Calu3 (cell line): ENCODE measurements around the gene CEP131. TPM values are rescaled to one million over a fixed set of nuclear protein-coding genes. Genes with fewer than 3 reads are reported as not detected.

Experiments used
- BruUV-seq: library from RNA; stranded (reverse); fragments of 400-500 nt; replicated peaks from 2 replicates; lab custom pipeline; 2021; lab: Mats Ljungman, UMichigan
- CTCF ChIA-PET: fragments of 300-600 bp; sonication (Branson Sonifier 250); formaldehyde crosslinking; loops from one replicate; lab custom pipeline; 2022; ENCODE audit warnings: antibody characterized with exemption; lab: Charles Lee
- DNase-seq: peaks from one replicate; pipeline ENCODE4 v3.0.0; 2022
- H3K27ac Mint-ChIP-seq: one replicate; pipeline ENCODE4 v1.8.0; 2022; ENCODE audit warnings: mixed read lengths; ENCODE audit not compliant: unreplicated experiment
- H3K27me3 Mint-ChIP-seq: one replicate; pipeline ENCODE4 v1.8.0; 2022; ENCODE audit warnings: mixed read lengths; ENCODE audit not compliant: unreplicated experiment
- H3K36me3 Mint-ChIP-seq: one replicate; pipeline ENCODE4 v1.8.0; 2022; ENCODE audit warnings: mild to moderate bottlenecking, moderate library complexity, mixed read lengths; ENCODE audit not compliant: insufficient read depth, unreplicated experiment
- H3K4me1 Mint-ChIP-seq: one replicate; pipeline ENCODE4 v1.8.0; 2022; ENCODE audit warnings: mild to moderate bottlenecking, low read depth, mixed read lengths; ENCODE audit not compliant: unreplicated experiment
- H3K4me3 Mint-ChIP-seq: one replicate; pipeline ENCODE4 v1.8.0; 2022; ENCODE audit warnings: mild to moderate bottlenecking, low read depth, moderate library complexity, mixed read lengths; ENCODE audit not compliant: unreplicated experiment
- H3K9me3 Mint-ChIP-seq: one replicate; pipeline ENCODE4 v1.8.0; 2022; ENCODE audit warnings: low read depth, mixed read lengths; ENCODE audit not compliant: unreplicated experiment
- CTCF ChIP-seq: fragments of 200-600 bp; IDR thresholded peaks from one replicate; pipeline ENCODE4 v1.8.0; 2022; ENCODE audit warnings: antibody characterized with exemption; ENCODE audit not compliant: unreplicated experiment
- intact Hi-C: fragments of 100-400 bp; cut with micrococcal nuclease; formaldehyde crosslinking; loops from one replicate; pipeline ENCODE4 v1.10.0; 2022; ENCODE audit not compliant: unreplicated experiment
- total RNA-seq: library from RNA; stranded (reverse); gene quantifications from 2 replicates; pipeline ENCODE4 v1.2.3, GENCODE V29; 2022

CEP131 gene
- total RNA-seq, 1 experiment from 2014 or later = 28.2 TPM

GRCh38 chr17:81190591-81190990 lies 32.2 kb downstream of the CEP131 start:
- TF ChIP-seq CTCF = no peak
- BruUV-seq = no TSS peak

DNA sequence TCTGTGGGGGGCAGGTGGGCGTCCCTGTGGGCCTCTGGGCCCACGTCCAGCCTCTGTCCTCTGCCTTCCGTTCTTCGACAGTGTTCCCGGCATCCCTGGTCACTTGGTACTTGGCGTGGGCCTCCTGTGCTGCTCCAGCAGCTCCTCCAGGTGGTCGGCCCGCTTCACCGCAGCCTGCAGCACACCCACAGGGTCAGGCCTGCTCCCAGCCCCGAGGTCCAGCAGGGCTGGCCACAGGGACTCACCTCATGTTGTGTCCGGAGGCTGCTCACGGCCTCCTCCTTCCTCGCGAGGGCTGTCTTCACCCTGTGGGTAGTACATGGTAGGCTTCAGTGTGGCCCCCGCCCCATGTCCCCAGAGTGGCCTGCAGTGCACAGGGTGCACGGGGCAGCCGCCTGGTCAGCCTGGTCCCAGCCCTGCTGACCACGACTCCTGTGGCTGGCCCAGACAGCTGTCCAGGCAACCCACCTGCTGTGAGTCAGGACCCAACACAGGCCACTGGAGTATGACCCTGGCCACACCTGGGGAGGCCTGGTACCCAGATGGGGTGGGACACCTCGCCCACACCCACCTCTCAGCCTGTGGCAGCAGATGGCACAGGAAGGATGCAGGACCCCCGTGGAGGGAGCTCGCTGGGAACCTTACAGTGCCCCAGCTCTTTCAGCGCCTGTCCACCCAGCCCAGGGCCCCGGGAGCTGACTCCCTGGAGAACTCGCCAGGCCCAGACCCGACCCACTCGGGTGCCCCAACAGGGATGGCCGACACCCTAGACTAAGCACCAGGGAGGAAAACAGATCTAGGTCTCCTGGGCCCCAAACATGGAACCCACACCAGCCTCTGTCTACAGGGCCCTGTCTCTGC lies 32.9 kb downstream of the CEP131 start:
- H3K4me3 Mint-ChIP-seq = no peak overlapping the region
- H3K27me3 Mint-ChIP-seq = peaks cover 9% of the 10 kb centered on the region
- no peaks in the 10 kb centered on the region for H3K9me3 Mint-ChIP-seq
- H3K4me1 Mint-ChIP-seq = no peaks in the 10 kb centered on the region
- DNase-seq = no peak
- CTCF ChIA-PET = interaction anchor here (1.0 to 1.2 kb wide), 2 partner anchors 11 to 33 kb away, joined by 3 read pairs; partner anchors contain the start of gene CEP131
- no peak overlapping the region for H3K27ac Mint-ChIP-seq
- peaks cover 10% of the 10 kb centered on the region for H3K36me3 Mint-ChIP-seq
- intact Hi-C loops = no loop called here
- no TSS peak for BruUV-seq
- TF ChIP-seq CTCF = no peak

More at GRCh38 chr17:81190591-81190990, 32.2 kb downstream of the CEP131 start:
- H3K4me1 Mint-ChIP-seq = no peaks in the 10 kb centered on the region
- peaks cover 10% of the 10 kb centered on the region for H3K36me3 Mint-ChIP-seq
- DNase-seq = no peak
- H3K27ac Mint-ChIP-seq = no peak overlapping the region
- intact Hi-C loops = no loop called here
- CTCF ChIA-PET = interaction anchor here (1.0 kb wide), 1 partner anchor 12 kb away, joined by 3 read pairs; no protein-coding TSS in a partner anchor
- no peak overlapping the region for H3K4me3 Mint-ChIP-seq
- no peaks in the 10 kb centered on the region for H3K9me3 Mint-ChIP-seq
- H3K27me3 Mint-ChIP-seq = peaks cover 2% of the 10 kb centered on the region

- peaks cover 16% of the 10 kb centered on the region for H3K36me3 Mint-ChIP-seq
- intact Hi-C loops = no loop called here
- CTCF ChIA-PET = interaction anchor here (1.2 kb wide), 1 partner anchor 34 kb away, joined by 3 read pairs; the partner anchor contains the start of gene CEP131
Observed at GRCh38 chr17:81189016-81189415, 33.7 kb downstream of the CEP131 start.

GRCh38 chr17:81188491-81188840 lies 34.3 kb downstream of the CEP131 start:
- Mint-ChIP-seq H3K27ac (no peak overlapping the region), H3K9me3 (no peaks in the 10 kb centered on the region), H3K4me1 (no peaks in the 10 kb centered on the region), H3K36me3 (peaks cover 22% of the 10 kb centered on the region), H3K4me3 (no peak overlapping the region), H3K27me3 (peaks cover 23% of the 10 kb centered on the region)
- DNase-seq = no peak
- intact Hi-C loops = no loop called here
- TF ChIP-seq CTCF = no peak
- no TSS peak for BruUV-seq
- CTCF ChIA-PET = no interaction called here

More at GRCh38 chr17:81189016-81189415, 33.7 kb downstream of the CEP131 start:
- TF ChIP-seq CTCF = no peak
- Mint-ChIP-seq H3K9me3 (no peaks in the 10 kb centered on the region), H3K4me3 (no peak overlapping the region), H3K27ac (no peak overlapping the region), H3K27me3 (peaks cover 18% of the 10 kb centered on the region), H3K4me1 (no peaks in the 10 kb centered on the region)
- BruUV-seq = no TSS peak
- DNase-seq = no peak
